Esophagus muscularis mucosa (tissue), 4 donors: ENCODE measurements around the gene ZNF521. TPM values are rescaled to one million over a fixed set of nuclear protein-coding genes. Genes with fewer than 3 reads are reported as not detected.

ENCODE experiments used
- DNase-seq: peaks from one replicate; pipeline ENCODE4 v3.0.0-alpha.2; 2017; ENCODE audit errors: extremely low spot score
- H3K27ac ChIP-seq, 4 donors: fragments of 200-600 bp; sonication (generic); replicated peaks in 1 of 4; 1 replicate in 3 of 4; 2 replicates in 1 of 4; pipeline ENCODE4 v1.5.1; 2016 to 2019; ENCODE audit warnings: mild to moderate bottlenecking in 1 of 4
- H3K27me3 ChIP-seq, 4 donors: fragments of 200-600 bp; sonication (generic); one replicate each; pipeline versions ENCODE4 v1.5.1 to v1.6.0; 2016 to 2019
- H3K36me3 ChIP-seq, 4 donors: fragments of 200-600 bp; sonication (generic); one replicate each; pipeline ENCODE4 v1.5.1; 2016 to 2019
- H3K4me1 ChIP-seq, 4 donors: fragments of 200-600 bp; sonication (generic); one replicate each; pipeline ENCODE4 v1.5.1; 2016 to 2019
- H3K4me3 ChIP-seq, 4 donors: fragments of 200-600 bp; sonication (generic); 1 replicate in 2 of 4; 2 replicates in 2 of 4; pipeline ENCODE4 v1.5.1; 2016 to 2019; ENCODE audit warnings: mild to moderate bottlenecking in 4 of 4, moderate library complexity in 1 of 4
- H3K9me3 ChIP-seq, 4 donors: fragments of 200-600 bp; sonication (generic); 1 replicate in 3 of 4; 2 replicates in 1 of 4; pipeline ENCODE4 v1.5.1; 2016 to 2019
- CTCF ChIP-seq, 3 experiments: fragments of 200-600 bp in 2 of 3; fragments of 450-650 bp in 1 of 3; sonication (generic) in 2 of 3; IDR thresholded peaks; one replicate each; pipeline ENCODE4 v1.5.1; 2017 to 2019; ENCODE audit warnings: antibody characterized with exemption in 3 of 3, mild to moderate bottlenecking in 2 of 3, moderate library complexity in 1 of 3
- EP300 ChIP-seq: sonication (generic); formaldehyde crosslinking; IDR thresholded peaks from one replicate; pipeline ENCODE4 v1.6.1; 2017; ENCODE audit warnings: antibody characterized with exemption
- POLR2A ChIP-seq: fragments of 450-650 bp; IDR thresholded peaks from one replicate; pipeline ENCODE4 v1.6.1; 2017; ENCODE audit warnings: antibody characterized with exemption, moderate library complexity, mild to moderate bottlenecking, low read depth
- POLR2AphosphoS5 ChIP-seq, 2 donors: sonication (generic); formaldehyde crosslinking; IDR thresholded peaks; one replicate each; pipeline ENCODE4 v1.6.1; 2017; ENCODE audit warnings: antibody characterized with exemption in 2 of 2
- WGBS: methylation state at CpG from one replicate; pipeline ENCODE4 v1.1.5; 2018; 5-methylcytosine and 5-hydroxymethylcytosine counted together
- intact Hi-C: fragments of 100-400 bp; cut with DNase I; formaldehyde crosslinking; loops from one replicate; pipeline ENCODE4 v1.15.1; 2023
- total RNA-seq, 4 donors: library from RNA; depleted of rRNA; stranded (reverse); fragments of >200 nt; gene quantifications; one replicate each; pipeline versions ENCODE4 v1.1.0 to v1.2.1, GENCODE V29; 2016

ZNF521 gene
- total RNA-seq, 4 donors from 2014 or later: 15.6 to 20.6 (median 16.9) TPM

GRCh38 chr18:25075783-25076182 is 276.2 kb downstream of the ZNF521 start:
- TF ChIP-seq POLR2AphosphoS5 (IDR thresholded peaks at IDR 0.05) (no peak), POLR2A (no peak), CTCF (IDR thresholded peaks at IDR 0.05) (no peak), EP300 (no peak)
- 82% methylated on average over 3 of the region's 3 CpGs for WGBS
- Histone ChIP-seq H3K27me3 (peaks cover 0 to 15% (median 0%) of the 10 kb centered on the region in 4 donors), H3K36me3 (peaks cover 0 to 4% (median 0%) of the 10 kb centered on the region in 4 donors), H3K9me3 (no peaks in the 10 kb centered on the region), H3K4me3 (no peak overlapping the region), H3K4me1 (no peaks in the 10 kb centered on the region), H3K27ac (no peak overlapping the region)
- DNase-seq: no peak
- intact Hi-C loops: no loop called here

DNA sequence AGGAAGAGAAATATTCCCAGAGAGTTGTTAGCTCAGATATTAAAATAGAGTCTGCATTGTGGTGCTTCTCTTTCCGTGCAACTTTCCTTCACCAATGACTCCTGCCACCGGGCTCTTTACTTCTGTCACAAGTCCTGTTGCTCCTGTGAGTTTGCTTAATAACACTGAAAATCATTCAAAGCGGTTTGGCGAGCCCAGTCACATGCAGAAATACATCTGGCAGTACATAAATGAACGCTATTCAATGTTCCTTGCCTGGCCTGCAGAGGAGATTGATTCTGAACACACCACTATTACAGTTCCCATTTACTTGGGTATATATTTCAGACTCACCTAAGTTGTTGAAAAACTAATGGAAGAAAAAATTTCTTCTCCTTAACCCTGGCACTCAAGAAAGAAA is 276.6 kb downstream of the ZNF521 start:
- no peak for TF ChIP-seq EP300
- TF ChIP-seq CTCF (IDR thresholded peaks at IDR 0.05): no peak
- no peak for TF ChIP-seq POLR2AphosphoS5 (IDR thresholded peaks at IDR 0.05)
- no peak for TF ChIP-seq POLR2A
- 77% methylated on average over 5 of the region's 5 CpGs for WGBS
- Histone ChIP-seq H3K9me3 (no peaks in the 10 kb centered on the region), H3K4me1 (no peaks in the 10 kb centered on the region), H3K27me3 (peaks cover 0 to 14% (median 0%) of the 10 kb centered on the region in 4 donors), H3K36me3 (peaks cover 0 to 4% (median 0%) of the 10 kb centered on the region in 4 donors), H3K4me3 (no peak overlapping the region), H3K27ac (no peak overlapping the region)
- intact Hi-C loops: no loop called here
- DNase-seq: no peak

DNA sequence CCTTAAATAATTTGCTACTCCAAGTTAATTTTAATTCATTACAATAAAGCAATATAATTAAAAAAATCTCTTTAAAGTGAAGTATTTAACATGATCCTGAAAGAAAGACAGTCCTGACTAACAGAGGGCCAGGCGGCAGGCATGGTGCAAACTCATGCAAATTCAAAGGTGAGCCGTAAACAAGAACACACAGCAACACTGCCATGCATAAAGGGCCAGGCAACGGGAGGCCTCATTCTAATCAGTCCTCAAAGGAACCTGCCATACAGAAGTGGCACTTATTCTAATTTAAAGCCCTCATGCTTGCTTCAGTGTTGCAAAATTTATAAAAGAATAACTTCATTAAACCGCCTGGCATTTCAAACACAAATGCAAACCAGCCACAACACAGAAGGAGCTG is 277.0 kb downstream of the ZNF521 start:
- intact Hi-C loops: no loop called here
- TF ChIP-seq CTCF (IDR thresholded peaks at IDR 0.05): no peak
- TF ChIP-seq POLR2AphosphoS5 (IDR thresholded peaks at IDR 0.05): no peak
- TF ChIP-seq EP300: no peak
- no peak for TF ChIP-seq POLR2A
- Histone ChIP-seq H3K4me1 (no peaks in the 10 kb centered on the region), H3K27ac (no peak overlapping the region), H3K4me3 (no peak overlapping the region), H3K27me3 (peaks cover 0 to 10% (median 0%) of the 10 kb centered on the region in 4 donors), H3K36me3 (peaks cover 0 to 4% (median 0%) of the 10 kb centered on the region in 4 donors), H3K9me3 (no peaks in the 10 kb centered on the region)
- WGBS: 91% methylated on average over 4 of the region's 4 CpGs
- DNase-seq: no peak

- Histone ChIP-seq H3K27ac (no peak overlapping the region), H3K4me3 (no peak overlapping the region), H3K9me3 (no peaks in the 10 kb centered on the region), H3K36me3 (no peaks in the 10 kb centered on the region), H3K27me3 (no peaks in the 10 kb centered on the region), H3K4me1 (no peaks in the 10 kb centered on the region)
- TF ChIP-seq POLR2AphosphoS5 (IDR thresholded peaks at IDR 0.05) (no peak), EP300 (no peak), POLR2A (no peak), CTCF (IDR thresholded peaks at IDR 0.05) (no peak)
- WGBS: 91% methylated on average over 6 of the region's 6 CpGs
- intact Hi-C loops: no loop called here
- DNase-seq: no peak
Measured at GRCh38 chr18:25072205-25072604, 279.8 kb downstream of the ZNF521 start.

DNA sequence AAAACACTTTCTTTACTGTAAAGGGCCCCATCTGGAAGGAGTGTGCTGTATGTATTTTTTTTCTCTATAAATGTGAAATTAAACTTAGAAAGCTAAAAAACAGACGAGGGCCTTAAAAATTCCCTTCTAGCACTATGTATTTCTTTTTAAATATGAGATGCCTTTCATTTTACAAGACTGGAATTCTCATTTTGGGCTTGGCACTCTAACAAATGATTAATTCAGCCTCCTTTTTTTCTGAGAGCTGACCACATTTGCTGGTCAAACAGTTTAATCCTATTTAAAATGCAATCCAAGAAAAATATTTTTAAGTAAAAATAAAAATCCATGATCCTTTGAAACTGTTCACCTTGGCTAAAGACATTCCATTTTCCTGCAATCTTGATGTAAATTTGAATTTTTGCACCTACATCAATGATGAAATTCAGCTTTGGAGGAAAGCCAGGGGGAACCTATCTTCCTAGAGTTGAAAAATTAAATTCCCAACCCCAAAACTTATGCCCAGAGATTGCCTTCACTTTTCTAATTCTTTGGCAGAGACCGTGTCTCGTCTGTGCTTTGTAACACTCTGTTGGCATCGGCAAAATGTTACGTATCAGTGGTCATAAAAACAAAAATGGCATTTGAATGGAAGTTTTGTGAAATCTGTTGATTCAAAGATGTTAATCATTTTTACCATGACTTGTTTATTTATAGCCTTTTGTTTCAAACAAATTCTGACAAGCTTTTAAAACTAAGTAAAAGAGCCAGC is 284.5 kb downstream of the ZNF521 start:
- intact Hi-C loops: no loop called here
- no peak overlapping the region for H3K4me3 ChIP-seq
- H3K27me3 ChIP-seq: no peaks in the 10 kb centered on the region
- TF ChIP-seq POLR2AphosphoS5 (IDR thresholded peaks at IDR 0.05): no peak
- TF ChIP-seq EP300: no peak
- TF ChIP-seq CTCF (IDR thresholded peaks at IDR 0.05): no peak
- TF ChIP-seq POLR2A: no peak
- no peaks in the 10 kb centered on the region for H3K4me1 ChIP-seq
- WGBS: 60% methylated on average over 5 of the region's 5 CpGs
- DNase-seq: no peak
- H3K27ac ChIP-seq: no peak overlapping the region
- no peaks in the 10 kb centered on the region for H3K9me3 ChIP-seq
- no peaks in the 10 kb centered on the region for H3K36me3 ChIP-seq
